ENCODE data around the gene ETV3L.

The ETV3L gene

GRCh38 chr1:157090196-157090647 lies 9.4 kb downstream of the ETV3L start:
- Histone ChIP-seq H3K4me2 (ENCODE audit: insufficient read depth, low read length) (no peak overlapping the region), H3K9ac (ENCODE audit: low read depth, low read length) (no peak overlapping the region), H2AFZ (ENCODE audit: low read depth, low read length) (no peak overlapping the region), H3K36me3 (ENCODE audit: insufficient read depth, low read length) (no peaks in the 10 kb centered on the region), H4K20me1 (ENCODE audit: insufficient read depth, low read length) (no peaks in the 10 kb centered on the region), H3K27ac (ENCODE audit: low read length) (no peak overlapping the region), H3K4me3 (ENCODE audit: low read depth in 1 of 2, low read length in 2 of 2) (no peak overlapping the region), H3K4me1 (ENCODE audit: insufficient read depth, low read length) (no peaks in the 10 kb centered on the region), H3K9me3 (ENCODE audit: insufficient read depth, low read length, severe bottlenecking) (no peaks in the 10 kb centered on the region), H3K79me2 (ENCODE audit: insufficient read depth, low read length) (no peaks in the 10 kb centered on the region), H3K27me3 (ENCODE audit: insufficient read depth, low read length, poor library complexity) (peaks cover 15% of the 10 kb centered on the region)
- peak; percentile 97 for TF ChIP-seq CTCF (IDR thresholded peaks at IDR 0.05; ENCODE audit: borderline replicate concordance, extremely low read depth, low read length, poor library complexity, severe bottlenecking)
- no peak for TF ChIP-seq EZH2 (IDR thresholded peaks at IDR 0.05; ENCODE audit: borderline replicate concordance, low read depth, low read length, severe bottlenecking)
- ATAC-seq (ENCODE audit: insufficient read depth, low read depth): peak; percentile 96
- DNase-seq: peak; percentile 82

- Histone ChIP-seq H3K79me2 (ENCODE audit: insufficient read depth, low read length) (no peaks in the 10 kb centered on the region), H3K4me3 (ENCODE audit: low read depth in 1 of 2, low read length in 2 of 2) (no peak overlapping the region), H3K27me3 (ENCODE audit: insufficient read depth, low read length, poor library complexity) (peaks cover 16% of the 10 kb centered on the region), H3K4me2 (ENCODE audit: insufficient read depth, low read length) (no peak overlapping the region), H4K20me1 (ENCODE audit: insufficient read depth, low read length) (no peaks in the 10 kb centered on the region), H3K4me1 (ENCODE audit: insufficient read depth, low read length) (no peaks in the 10 kb centered on the region), H3K9me3 (ENCODE audit: insufficient read depth, low read length, severe bottlenecking) (no peaks in the 10 kb centered on the region), H2AFZ (ENCODE audit: low read depth, low read length) (no peak overlapping the region), H3K36me3 (ENCODE audit: insufficient read depth, low read length) (no peaks in the 10 kb centered on the region), H3K27ac (ENCODE audit: low read length) (no peak overlapping the region), H3K9ac (ENCODE audit: low read depth, low read length) (no peak overlapping the region)
- peak; percentile 38; the same call in 2 of the 3 replicates for ATAC-seq (ENCODE audit: insufficient read depth, low read depth)
- TF ChIP-seq EZH2 (IDR thresholded peaks at IDR 0.05; ENCODE audit: borderline replicate concordance, low read depth, low read length, severe bottlenecking) (peak; percentile 39), CTCF (IDR thresholded peaks at IDR 0.05; ENCODE audit: borderline replicate concordance, extremely low read depth, low read length, poor library complexity, severe bottlenecking) (no peak)
- DNase-seq: no peak
Observed at GRCh38 chr1:157089789-157090188, 9.8 kb downstream of the ETV3L start.

GRCh38 chr1:157088607-157089006 lies 11.0 kb downstream of the ETV3L start:
- DNase-seq (no peak), ATAC-seq (ENCODE audit: insufficient read depth, low read depth) (no peak)
- Histone ChIP-seq H3K27me3 (ENCODE audit: insufficient read depth, low read length, poor library complexity) (peaks cover 19% of the 10 kb centered on the region), H3K9ac (ENCODE audit: low read depth, low read length) (no peak overlapping the region), H3K4me1 (ENCODE audit: insufficient read depth, low read length) (no peaks in the 10 kb centered on the region), H3K9me3 (ENCODE audit: insufficient read depth, low read length, severe bottlenecking) (no peaks in the 10 kb centered on the region), H3K27ac (ENCODE audit: low read length) (no peak overlapping the region), H3K36me3 (ENCODE audit: insufficient read depth, low read length) (no peaks in the 10 kb centered on the region), H3K79me2 (ENCODE audit: insufficient read depth, low read length) (no peaks in the 10 kb centered on the region), H3K4me3 (ENCODE audit: low read depth in 1 of 2, low read length in 2 of 2) (no peak overlapping the region), H3K4me2 (ENCODE audit: insufficient read depth, low read length) (no peak overlapping the region), H2AFZ (ENCODE audit: low read depth, low read length) (no peak overlapping the region), H4K20me1 (ENCODE audit: insufficient read depth, low read length) (no peaks in the 10 kb centered on the region)
- no peak for TF ChIP-seq EZH2 (IDR thresholded peaks at IDR 0.05; ENCODE audit: borderline replicate concordance, low read depth, low read length, severe bottlenecking)

GRCh38 chr1:157087030-157087429 lies 12.6 kb downstream of the ETV3L start:
- no peak for ATAC-seq (ENCODE audit: insufficient read depth, low read depth)
- H3K9me3 ChIP-seq (ENCODE audit: insufficient read depth, low read length, severe bottlenecking): no peaks in the 10 kb centered on the region

More at GRCh38 chr1:157087030-157087429, 12.6 kb downstream of the ETV3L start:
- Histone ChIP-seq H2AFZ (ENCODE audit: low read depth, low read length) (no peak overlapping the region), H3K27me3 (ENCODE audit: insufficient read depth, low read length, poor library complexity) (peaks cover 19% of the 10 kb centered on the region), H3K79me2 (ENCODE audit: insufficient read depth, low read length) (no peaks in the 10 kb centered on the region), H3K4me3 (ENCODE audit: low read depth in 1 of 2, low read length in 2 of 2) (no peak overlapping the region), H3K4me1 (ENCODE audit: insufficient read depth, low read length) (no peaks in the 10 kb centered on the region), H3K36me3 (ENCODE audit: insufficient read depth, low read length) (no peaks in the 10 kb centered on the region), H4K20me1 (ENCODE audit: insufficient read depth, low read length) (no peaks in the 10 kb centered on the region), H3K9ac (ENCODE audit: low read depth, low read length) (no peak overlapping the region), H3K4me2 (ENCODE audit: insufficient read depth, low read length) (no peak overlapping the region), H3K27ac (ENCODE audit: low read length) (no peak overlapping the region)
- DNase-seq: no peak
- TF ChIP-seq CTCF (IDR thresholded peaks at IDR 0.05; ENCODE audit: borderline replicate concordance, extremely low read depth, low read length, poor library complexity, severe bottlenecking) (no peak), EZH2 (IDR thresholded peaks at IDR 0.05; ENCODE audit: borderline replicate concordance, low read depth, low read length, severe bottlenecking) (no peak)

Measured in DND-41 (cell line).